DND-41 (cell line): ENCODE results near the gene ARSB.
A peak's percentile ranks its signal among the peaks of the same experiment; 100 is the strongest.

Source experiments
- ATAC-seq: fragments of 200-7000 bp; cut with Tn5 transposase; 3 replicates; pipeline ENCODE4 v1.9.1; 2021; ENCODE audit warnings: low read depth; ENCODE audit not compliant: insufficient read depth
- DNase-seq: peaks from one replicate; pipeline ENCODE4 v3.0.0-alpha.2; 2020
- H2AFZ ChIP-seq: 2 replicates; pipeline ENCODE4 v1.6.0; 2012; ENCODE audit warnings: low read depth, low read length
- H3K27ac ChIP-seq: 2 replicates; pipeline ENCODE4 v1.5.1; 2012; ENCODE audit warnings: low read length, inconsistent platforms
- H3K27me3 ChIP-seq: fragments of 200-600 bp; sonication (generic); 2 replicates; pipeline ENCODE4 v1.6.0; 2012; ENCODE audit warnings: low read length, mild to moderate bottlenecking, inconsistent platforms; ENCODE audit not compliant: insufficient read depth, poor library complexity
- H3K36me3 ChIP-seq: 2 replicates; pipeline ENCODE4 v1.5.1; 2012; ENCODE audit warnings: low read length, inconsistent platforms; ENCODE audit not compliant: insufficient read depth
- H3K4me1 ChIP-seq: 2 replicates; pipeline ENCODE4 v1.5.1; 2012; ENCODE audit warnings: mild to moderate bottlenecking, low read length; ENCODE audit not compliant: insufficient read depth
- H3K4me2 ChIP-seq: 2 replicates; pipeline ENCODE4 v1.6.0; 2012; ENCODE audit warnings: mild to moderate bottlenecking, moderate library complexity, low read length, inconsistent platforms; ENCODE audit not compliant: insufficient read depth
- H3K4me3 ChIP-seq, 2 experiments: fragments of 200-600 bp in 1 of 2; shearing (Covaris generic) in 1 of 2; 2 replicates each; pipeline ENCODE4 v1.5.1; 2012 to 2016; ENCODE audit warnings: inconsistent platforms in 2 of 2, low read length in 2 of 2, mild to moderate bottlenecking in 2 of 2, low read depth in 1 of 2, moderate library complexity in 1 of 2
- H3K79me2 ChIP-seq: 2 replicates; pipeline ENCODE4 v1.6.0; 2012; ENCODE audit warnings: low read length, inconsistent platforms; ENCODE audit not compliant: insufficient read depth
- H3K9ac ChIP-seq: 2 replicates; pipeline ENCODE4 v1.6.0; 2012; ENCODE audit warnings: low read depth, mild to moderate bottlenecking, inconsistent platforms, low read length, moderate library complexity
- H3K9me3 ChIP-seq: 2 replicates; pipeline ENCODE4 v1.5.1; 2012; ENCODE audit warnings: low read length, moderate library complexity, mild to moderate bottlenecking, inconsistent platforms; ENCODE audit not compliant: insufficient read depth, severe bottlenecking
- H4K20me1 ChIP-seq: 2 replicates; pipeline ENCODE4 v1.6.0; 2012; ENCODE audit warnings: low read length; ENCODE audit not compliant: insufficient read depth
- CTCF ChIP-seq: IDR thresholded peaks from 2 replicates; pipeline ENCODE4 v1.5.1; 2012; ENCODE audit warnings: borderline replicate concordance, low read length, moderate library complexity, mild to moderate bottlenecking; ENCODE audit not compliant: poor library complexity, severe bottlenecking; ENCODE audit errors: extremely low read depth
- EZH2 ChIP-seq: IDR thresholded peaks from 3 replicates; pipeline ENCODE4 v1.6.1; 2012; ENCODE audit warnings: borderline replicate concordance, low read depth, mild to moderate bottlenecking, moderate library complexity, low read length, inconsistent platforms; ENCODE audit not compliant: severe bottlenecking

Gene ARSB

GRCh38 chr5:78895616-78896015 lies 89.5 kb downstream of the ARSB start:
- H3K27ac ChIP-seq, result no peak overlapping the region
- no peak overlapping the region for H2AFZ ChIP-seq
- H3K9me3 ChIP-seq, result peaks cover 15% of the 10 kb centered on the region
- DNase-seq (no peak), ATAC-seq (no peak)
- H3K9ac ChIP-seq, result no peak overlapping the region
- H3K4me3 ChIP-seq, result no peak overlapping the region
- H3K27me3 ChIP-seq, result no peaks in the 10 kb centered on the region
- peaks cover 4% of the 10 kb centered on the region; the same call in 1 of the 2 replicates for H3K36me3 ChIP-seq
- no peaks in the 10 kb centered on the region for H3K79me2 ChIP-seq
- TF ChIP-seq CTCF (no peak), EZH2 (no peak)
- peaks cover 17% of the 10 kb centered on the region for H3K4me1 ChIP-seq
- H3K4me2 ChIP-seq, result no peak overlapping the region
- no peaks in the 10 kb centered on the region for H4K20me1 ChIP-seq

- no peaks in the 10 kb centered on the region for H3K79me2 ChIP-seq
- DNase-seq (no peak), ATAC-seq (peak; percentile 87)
- H3K27me3 ChIP-seq, result no peaks in the 10 kb centered on the region
- H2AFZ ChIP-seq, result no peak overlapping the region
- TF ChIP-seq CTCF (no peak), EZH2 (no peak)
- no peaks in the 10 kb centered on the region for H4K20me1 ChIP-seq
- H3K9me3 ChIP-seq, result peaks cover 2% of the 10 kb centered on the region
- peaks cover 17% of the 10 kb centered on the region for H3K4me1 ChIP-seq
- H3K4me2 ChIP-seq, result no peak overlapping the region
- no peak overlapping the region for H3K4me3 ChIP-seq
- H3K9ac ChIP-seq, result no peak overlapping the region
- 0 out of 2 replicates have a peak overlapping the region, but pooled peaks have one; percentile 3 for H3K27ac ChIP-seq
- H3K36me3 ChIP-seq, result peaks cover 4% of the 10 kb centered on the region; the same call in 1 of the 2 replicates
Measured at GRCh38 chr5:78893940-78894677, 91.0 kb downstream of the ARSB start.

- Histone ChIP-seq H2AFZ (no peak overlapping the region), H3K9me3 (no peaks in the 10 kb centered on the region), H4K20me1 (no peaks in the 10 kb centered on the region), H3K27ac (no peak overlapping the region), H3K36me3 (peaks cover under 1% of the 10 kb centered on the region; the same call in 1 of the 2 replicates), H3K27me3 (no peaks in the 10 kb centered on the region), H3K4me1 (peaks cover 17% of the 10 kb centered on the region), H3K4me2 (no peak overlapping the region), H3K4me3 (no peak overlapping the region), H3K9ac (no peak overlapping the region), H3K79me2 (no peaks in the 10 kb centered on the region)
- TF ChIP-seq CTCF, result no peak
- no peak for TF ChIP-seq EZH2
- ATAC-seq (no peak), DNase-seq (no peak)
Measured at GRCh38 chr5:78890667-78891379, 94.3 kb downstream of the ARSB start.
